AG09319 (cell line): ENCODE measurements around the gene ACAP1.
A peak's percentile ranks its signal among the peaks of the same experiment; 100 is the strongest.

Experiments
- DNase-seq: peaks from one replicate; pipeline ENCODE4 v3.0.0-alpha.2; 2010; ENCODE audit warnings: low read depth; ENCODE audit errors: extremely low read depth
- TF ChIP-seq, protein P1 (sequence below): IDR thresholded peaks from 2 replicates; pipeline ENCODE4 v1.5.1; 2011; ENCODE audit warnings: low read depth, mild to moderate bottlenecking, inconsistent platforms, low read length, moderate library complexity

The ACAP1 gene

DNA sequence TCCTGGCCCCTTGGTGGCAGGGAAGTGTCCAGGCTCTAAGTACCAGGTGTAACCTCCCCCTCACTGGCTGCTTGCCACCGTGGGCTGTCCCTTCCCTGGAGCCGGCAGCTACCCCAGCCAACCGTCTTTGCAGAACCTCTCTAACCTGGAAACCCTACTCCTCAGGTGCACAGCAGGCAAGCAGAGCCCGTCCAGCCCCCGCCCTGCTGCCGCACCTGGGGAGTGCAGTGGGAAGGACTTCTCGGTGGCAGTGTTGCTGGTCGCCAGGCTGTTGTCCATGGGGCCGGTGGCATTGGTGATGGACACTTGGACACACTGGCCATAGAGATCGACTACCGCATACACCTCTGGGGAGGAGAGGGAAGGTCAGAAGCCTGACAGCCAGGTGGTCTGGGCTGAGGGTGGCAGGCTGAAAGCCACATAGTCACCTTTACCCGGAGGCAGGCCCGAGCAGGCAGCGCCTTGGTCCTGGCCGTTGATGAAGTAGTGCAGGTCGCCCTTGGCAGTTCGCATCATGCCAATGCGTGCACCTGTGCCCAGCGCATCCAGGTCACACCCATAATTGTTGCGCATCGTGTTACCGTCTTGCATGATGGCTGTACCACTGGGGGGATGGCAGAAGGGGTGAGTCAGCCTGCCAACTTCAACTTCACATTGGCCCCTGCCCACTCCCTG, 13.7 kb upstream of the ACAP1 start:
- TF ChIP-seq, protein P1, sequence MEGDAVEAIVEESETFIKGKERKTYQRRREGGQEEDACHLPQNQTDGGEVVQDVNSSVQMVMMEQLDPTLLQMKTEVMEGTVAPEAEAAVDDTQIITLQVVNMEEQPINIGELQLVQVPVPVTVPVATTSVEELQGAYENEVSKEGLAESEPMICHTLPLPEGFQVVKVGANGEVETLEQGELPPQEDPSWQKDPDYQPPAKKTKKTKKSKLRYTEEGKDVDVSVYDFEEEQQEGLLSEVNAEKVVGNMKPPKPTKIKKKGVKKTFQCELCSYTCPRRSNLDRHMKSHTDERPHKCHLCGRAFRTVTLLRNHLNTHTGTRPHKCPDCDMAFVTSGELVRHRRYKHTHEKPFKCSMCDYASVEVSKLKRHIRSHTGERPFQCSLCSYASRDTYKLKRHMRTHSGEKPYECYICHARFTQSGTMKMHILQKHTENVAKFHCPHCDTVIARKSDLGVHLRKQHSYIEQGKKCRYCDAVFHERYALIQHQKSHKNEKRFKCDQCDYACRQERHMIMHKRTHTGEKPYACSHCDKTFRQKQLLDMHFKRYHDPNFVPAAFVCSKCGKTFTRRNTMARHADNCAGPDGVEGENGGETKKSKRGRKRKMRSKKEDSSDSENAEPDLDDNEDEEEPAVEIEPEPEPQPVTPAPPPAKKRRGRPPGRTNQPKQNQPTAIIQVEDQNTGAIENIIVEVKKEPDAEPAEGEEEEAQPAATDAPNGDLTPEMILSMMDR = no peak

GRCh38 chr17:7323731-7324437, 12.4 kb upstream of the ACAP1 start:
- TF ChIP-seq, protein P1 = peak; percentile 87
- DNase-seq = no peak

More for the DNA sequence above, 13.7 kb upstream of the ACAP1 start:
- DNase-seq = no peak

DNA sequence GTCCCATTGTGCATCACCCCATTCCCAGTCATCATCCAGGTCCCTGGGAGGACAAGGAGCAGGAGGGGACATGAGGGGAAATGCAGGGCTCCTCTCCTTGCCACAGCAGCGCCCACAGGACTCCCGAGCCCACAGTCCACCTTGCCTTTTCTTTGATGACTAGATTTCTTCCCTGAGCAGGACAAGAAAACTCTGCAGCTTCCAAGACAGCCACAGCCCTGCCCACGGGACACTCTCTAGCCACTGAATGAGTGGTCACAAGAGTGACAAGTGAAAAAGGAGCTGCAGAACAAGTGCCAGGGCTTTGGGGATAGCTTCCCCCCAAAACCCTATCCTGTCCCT, 11.9 kb upstream of the ACAP1 start:
- no peak for DNase-seq
- TF ChIP-seq, protein P1 = no peak

- DNase-seq = no peak
- TF ChIP-seq, protein P1 = no peak
Observed at GRCh38 chr17:7325031-7325528, 11.2 kb upstream of the ACAP1 start.

DNA sequence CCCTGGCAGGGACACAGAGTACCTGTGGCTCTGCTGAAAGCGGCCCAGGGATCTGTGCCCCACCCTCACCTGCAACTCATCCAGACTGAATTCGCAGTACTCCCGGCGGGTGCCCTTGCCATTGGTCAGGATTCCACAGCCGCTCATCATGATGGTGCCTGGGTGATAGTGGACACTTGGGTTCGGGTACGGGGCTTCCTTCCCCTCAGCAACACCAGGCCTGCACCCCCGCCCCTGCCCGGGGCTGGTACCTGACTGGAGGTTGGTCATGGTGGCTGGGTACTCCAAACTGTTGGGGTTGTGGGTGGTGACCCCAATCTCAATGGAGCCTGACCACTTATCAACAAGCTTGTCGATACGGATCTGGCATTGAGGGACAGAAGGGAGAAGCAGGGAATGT, 10.1 kb upstream of the ACAP1 start:
- TF ChIP-seq, protein P1 = no peak
- DNase-seq = no peak

- no peak for DNase-seq
- TF ChIP-seq, protein P1 = no peak
Observed at GRCh38 chr17:7327056-7327455, 9.3 kb upstream of the ACAP1 start.

DNA sequence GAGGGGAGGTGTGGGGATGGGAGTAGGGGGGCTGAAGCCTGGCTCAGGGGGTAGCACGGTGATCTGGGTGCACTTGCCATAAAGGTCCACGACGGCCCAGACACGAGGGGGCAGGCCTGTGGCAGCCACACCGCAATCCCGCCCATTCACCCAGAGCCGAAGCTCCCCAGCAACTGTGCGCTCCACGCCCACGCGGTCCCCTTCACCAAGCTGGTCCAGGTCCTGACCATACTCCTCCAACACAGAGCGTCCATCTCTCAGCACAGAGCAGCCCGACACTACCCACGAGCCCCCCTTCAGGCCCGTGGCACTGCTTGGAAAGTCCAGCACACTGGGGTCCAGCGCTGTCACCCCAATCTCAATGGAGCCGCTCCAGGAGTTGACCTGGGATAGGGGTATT, 8.8 kb upstream of the ACAP1 start:
- TF ChIP-seq, protein P1 = no peak
- no peak for DNase-seq
